GM12892 (cell line): ENCODE data around the gene ANKRD13D. TPM values are rescaled to one million over a fixed set of nuclear protein-coding genes. Genes with fewer than 3 reads are reported as not detected.

Experiments
- DNase-seq: peaks from one replicate; pipeline ENCODE4 v3.0.0; 2011; ENCODE audit not compliant: insufficient read length
- FAIRE-seq: peaks from 2 replicates; lab custom pipeline; 2011; peaks lifted over from hg19 to GRCh38; lab: Jason Lieb, UNC
- POLR2A ChIP-seq: IDR thresholded peaks from 2 replicates; pipeline ENCODE4 v1.6.1; 2011; ENCODE audit warnings: low read depth, low read length, control low read depth
- POLR2AphosphoS5 ChIP-seq: IDR thresholded peaks from 2 replicates; pipeline ENCODE4 v1.6.1; 2011; ENCODE audit warnings: low read depth, low read length, control low read depth
- TAF1 ChIP-seq: IDR thresholded peaks from 2 replicates; pipeline ENCODE4 v1.6.1; 2011; ENCODE audit warnings: low read depth, mild to moderate bottlenecking, control low read depth, low read length, borderline replicate concordance
- polyA plus RNA-seq: library from polyadenylated mRNA; unstranded; fragments of >200 nt; gene quantifications from one replicate; pipeline ENCODE4 v1.2.1, GENCODE V29; 2012; ENCODE audit warnings: missing spikeins, inconsistent platforms; ENCODE audit not compliant: missing spikeins

ANKRD13D gene
- 22.1 TPM for polyA plus RNA-seq

DNA sequence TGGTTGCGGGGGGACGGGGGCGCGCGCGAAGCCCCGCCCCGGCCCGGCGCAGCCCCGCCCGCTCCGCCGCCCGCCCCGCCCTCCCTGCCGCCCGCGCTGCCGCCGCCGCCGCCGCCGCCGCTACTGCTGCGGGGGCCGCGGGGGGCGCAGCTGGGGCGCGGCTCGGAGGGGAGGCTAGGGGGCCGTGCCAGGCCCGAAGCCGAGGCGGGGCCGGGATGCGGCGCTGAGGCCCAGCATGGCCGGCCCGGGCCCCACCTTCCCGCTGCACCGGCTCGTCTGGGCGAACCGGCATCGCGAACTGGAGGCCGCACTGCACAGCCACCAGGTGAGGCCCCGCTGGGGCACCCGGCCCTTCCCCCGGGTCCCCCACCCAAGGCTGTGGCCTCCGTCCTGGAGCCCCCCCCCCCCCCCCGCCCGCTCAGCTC lies at the start of gene ANKRD13D:
TSS of gene ANKRD13D (plus strand) at position 78 of the 425 bp plus-strand sequence. CDS start at position 236, 158 bp downstream.
- FAIRE-seq (no peak), DNase-seq (no peak)
- no peak for TF ChIP-seq TAF1
- no peak for TF ChIP-seq POLR2A
- no peak for TF ChIP-seq POLR2AphosphoS5

GRCh38 chr11:67239783-67240575 lies 49.1 kb upstream of the ANKRD13D start:
- TF ChIP-seq POLR2AphosphoS5 (peak; percentile 93), TAF1 (peak; percentile 100), POLR2A (peak; percentile 98)

DNA sequence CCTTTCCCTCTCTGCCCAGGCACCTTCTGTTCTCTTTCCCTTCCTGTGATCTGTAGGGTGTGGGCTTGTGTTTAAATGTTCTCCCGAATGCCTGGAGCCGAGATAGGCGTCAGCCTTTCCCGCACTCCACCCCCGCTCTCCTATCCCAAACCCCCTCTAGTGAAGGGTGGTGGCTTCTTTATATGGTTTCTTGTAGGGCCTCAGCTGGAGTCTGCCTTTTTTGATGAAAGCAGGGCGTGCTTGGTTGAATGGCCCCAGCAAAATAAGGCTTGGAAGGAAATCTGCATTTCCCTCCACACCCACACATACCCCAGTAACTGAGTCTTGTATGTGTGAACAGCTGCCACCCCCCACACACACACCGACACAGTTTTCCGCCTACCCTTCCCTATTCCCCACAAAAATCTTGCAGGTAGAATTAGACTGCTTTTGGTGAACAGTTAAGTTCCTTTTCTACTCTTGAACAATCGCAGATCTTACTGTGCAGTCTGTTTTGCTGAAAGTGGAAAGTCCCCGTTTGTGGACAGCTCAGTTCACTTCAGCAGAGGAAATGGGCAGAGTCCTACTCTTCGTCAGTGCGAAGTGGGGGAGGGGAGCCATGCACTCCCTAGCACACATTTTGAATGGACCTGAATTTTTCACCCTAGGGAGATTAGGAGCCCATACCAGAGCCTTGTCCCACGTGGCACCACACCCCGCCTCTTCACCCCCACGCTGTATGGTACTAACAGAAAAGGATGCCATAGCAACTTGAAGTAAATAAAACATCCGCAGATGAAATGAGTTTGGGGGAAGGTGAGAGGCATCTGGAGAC lies 48.3 kb upstream of the ANKRD13D start:
- FAIRE-seq, result peak; percentile 93
- TF ChIP-seq POLR2AphosphoS5, result 0 out of 2 replicates have a peak, but pooled peaks have one; percentile 20
- TF ChIP-seq TAF1, result peak; percentile 36; the same call in 1 of the 2 replicates
- TF ChIP-seq POLR2A, result peak; percentile 69
- DNase-seq, result no peak

More at GRCh38 chr11:67239783-67240575, 49.1 kb upstream of the ANKRD13D start:
- DNase-seq, result peak; percentile 72
- FAIRE-seq, result peak; percentile 97

- TF ChIP-seq POLR2AphosphoS5 (no peak), POLR2A (no peak), TAF1 (no peak)
- FAIRE-seq, result no peak
- DNase-seq, result no peak
Observed at GRCh38 chr11:67242548-67242947, 46.6 kb upstream of the ANKRD13D start.

DNA sequence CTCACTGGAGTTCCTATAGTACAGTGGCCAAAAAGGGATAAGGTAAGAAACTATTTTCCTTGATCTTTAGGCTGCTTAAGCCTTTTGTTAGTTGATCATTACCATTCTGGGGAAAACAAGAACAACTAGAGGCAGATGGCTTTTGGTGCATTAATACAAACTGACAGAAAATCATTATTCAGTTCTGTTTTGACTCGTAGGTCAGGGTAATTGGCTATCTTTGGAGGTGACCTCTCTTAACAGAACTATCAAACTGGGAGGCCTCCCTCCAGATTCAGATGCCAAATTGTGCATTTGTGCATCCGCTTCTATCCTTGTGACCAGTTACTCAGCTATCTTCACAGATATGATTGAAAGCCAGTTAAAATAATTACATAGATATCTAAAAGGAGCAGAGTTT lies 46.1 kb upstream of the ANKRD13D start:
- no peak for FAIRE-seq
- no peak for DNase-seq
- TF ChIP-seq TAF1, result no peak
- no peak for TF ChIP-seq POLR2AphosphoS5
- TF ChIP-seq POLR2A, result no peak

GRCh38 chr11:67245046-67245445 lies 44.1 kb upstream of the ANKRD13D start:
- FAIRE-seq (no peak), DNase-seq (no peak)
- TF ChIP-seq TAF1 (no peak), POLR2AphosphoS5 (0 out of 2 replicates have a peak, but pooled peaks have one; percentile 32), POLR2A (no peak)

DNA sequence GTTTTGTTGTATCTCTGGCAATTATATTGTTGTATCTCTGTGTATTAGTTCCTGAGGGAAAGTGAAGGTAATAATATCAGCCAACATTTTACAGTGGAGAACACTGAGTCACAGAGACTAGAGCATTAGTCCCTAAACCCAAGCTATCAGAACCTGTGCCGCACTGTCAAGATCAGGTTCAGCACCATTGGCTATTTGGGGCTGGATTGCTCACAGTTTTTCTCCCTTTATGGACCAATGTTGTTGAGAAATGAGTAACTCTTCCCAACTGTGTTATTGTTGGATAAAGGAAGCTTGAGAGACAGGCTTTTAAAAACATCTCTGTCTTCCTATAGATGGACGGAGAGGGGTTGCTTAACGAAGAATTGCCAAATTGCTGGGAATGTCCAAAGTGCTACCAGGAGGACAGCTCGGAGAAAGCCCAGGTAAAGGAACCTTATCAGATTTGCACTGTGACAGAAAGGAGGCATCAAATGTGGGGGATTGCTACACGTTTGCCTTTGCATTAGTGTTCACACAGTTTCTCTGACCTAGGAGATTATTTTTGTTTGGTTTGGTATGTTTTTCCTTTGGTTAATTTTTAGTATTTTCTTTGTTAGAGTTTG lies 41.1 kb upstream of the ANKRD13D start:
- TF ChIP-seq POLR2AphosphoS5, result no peak
- TF ChIP-seq POLR2A, result no peak
- TF ChIP-seq TAF1, result no peak
- DNase-seq, result no peak
- no peak for FAIRE-seq

- DNase-seq (no peak), FAIRE-seq (no peak)
- TF ChIP-seq TAF1 (no peak), POLR2A (no peak), POLR2AphosphoS5 (no peak)
Observed at GRCh38 chr11:67248653-67249052, 40.5 kb upstream of the ANKRD13D start.

GRCh38 chr11:67250059-67251043 lies 38.8 kb upstream of the ANKRD13D start:
- FAIRE-seq (no peak), DNase-seq (no peak)
- TF ChIP-seq POLR2AphosphoS5 (0 out of 2 replicates have a peak, but pooled peaks have one; percentile 47), TAF1 (no peak)

GRCh38 chr11:67251841-67252240 lies 37.3 kb upstream of the ANKRD13D start:
- DNase-seq (no peak), FAIRE-seq (no peak)
- TF ChIP-seq POLR2A, result 0 out of 2 replicates have a peak, but pooled peaks have one; percentile 41
- no peak for TF ChIP-seq TAF1
- TF ChIP-seq POLR2AphosphoS5, result peak; percentile 41; the same call in 1 of the 2 replicates
